Thoracic aorta (tissue), 2 donors: Measurements from ENCODE around the gene UIMC1. TPM values are rescaled to one million over a fixed set of nuclear protein-coding genes. Genes with fewer than 3 reads are reported as not detected.

Source experiments
- ATAC-seq: fragments of 150-250 bp; one replicate; pipeline ENCODE4 v1.8.0; 2017; ENCODE audit warnings: low read depth; ENCODE audit not compliant: insufficient number of reproducible peaks, low FRiP score
- DNase-seq: peaks from one replicate; pipeline ENCODE4 v3.0.0-alpha.2; 2020; ENCODE audit warnings: low spot score
- H3K27ac ChIP-seq, 2 donors: fragments of 200-600 bp; sonication (generic); 1 replicate in 1 of 2; 2 replicates in 1 of 2; pipeline ENCODE4 v1.5.1; 2016; ENCODE audit warnings: mild to moderate bottlenecking in 2 of 2, moderate library complexity in 2 of 2
- H3K27me3 ChIP-seq: fragments of 200-600 bp; sonication (generic); replicated peaks from 2 replicates; pipeline ENCODE4 v1.6.0; 2016; ENCODE audit warnings: mild to moderate bottlenecking; ENCODE audit not compliant: insufficient read depth
- H3K36me3 ChIP-seq: fragments of 200-600 bp; sonication (generic); one replicate; pipeline ENCODE4 v1.5.1; 2016
- H3K4me1 ChIP-seq, 2 donors: fragments of 200-600 bp; sonication (generic); 1 replicate in 1 of 2; 2 replicates in 1 of 2; pipeline versions ENCODE4 v1.5.1 to v1.6.0; 2016; ENCODE audit warnings: low read depth in 2 of 2, mild to moderate bottlenecking in 1 of 2; ENCODE audit not compliant: control insufficient read depth in 1 of 2
- H3K4me3 ChIP-seq: fragments of 200-600 bp; sonication (generic); 2 replicates; pipeline ENCODE4 v1.5.1; 2016; ENCODE audit warnings: mild to moderate bottlenecking
- H3K9me3 ChIP-seq: fragments of 200-600 bp; sonication (generic); 2 replicates; pipeline ENCODE4 v1.5.1; 2016
- CTCF ChIP-seq: fragments of 200-600 bp; sonication (generic); IDR thresholded peaks from one replicate; pipeline ENCODE4 v1.5.1; 2019; ENCODE audit warnings: antibody characterized with exemption
- total RNA-seq, 2 donors: library from RNA; depleted of rRNA; stranded (reverse); fragments of >200 nt; gene quantifications; one replicate each; pipeline versions ENCODE4 v1.1.0 to v1.2.3, GENCODE V29; 2016

The UIMC1 gene
- total RNA-seq, 2 donors from 2014 or later: 27.3 to 40.9 TPM

GRCh38 chr5:177035976-177036375 lies 29.4 kb upstream of the UIMC1 start:
- Histone ChIP-seq H3K36me3 (no peaks in the 10 kb centered on the region), H3K9me3 (no peaks in the 10 kb centered on the region), H3K4me1 (peaks cover 0 to 11% of the 10 kb centered on the region in 2 donors), H3K27ac (no peak overlapping the region), H3K4me3 (no peak overlapping the region), H3K27me3 (no peaks in the 10 kb centered on the region)
- no peak for ATAC-seq
- DNase-seq: no peak
- TF ChIP-seq CTCF: no peak

GRCh38 chr5:177029498-177029897 lies 22.9 kb upstream of the UIMC1 start:
- no peak for TF ChIP-seq CTCF
- no peaks in the 10 kb centered on the region for H3K36me3 ChIP-seq
- H3K9me3 ChIP-seq: no peaks in the 10 kb centered on the region
- H3K27ac ChIP-seq: no peak overlapping the region
- no peak for ATAC-seq
- no peaks in the 10 kb centered on the region for H3K27me3 ChIP-seq
- no peak for DNase-seq
- H3K4me3 ChIP-seq: no peak overlapping the region
- H3K4me1 ChIP-seq: no peaks in the 10 kb centered on the region

GRCh38 chr5:177027665-177028064 lies 21.1 kb upstream of the UIMC1 start:
- TF ChIP-seq CTCF: no peak
- Histone ChIP-seq H3K27ac (no peak overlapping the region), H3K9me3 (no peaks in the 10 kb centered on the region), H3K27me3 (no peaks in the 10 kb centered on the region), H3K4me1 (peaks cover 5 to 6% of the 10 kb centered on the region in 2 donors), H3K36me3 (no peaks in the 10 kb centered on the region), H3K4me3 (no peak overlapping the region)
- DNase-seq (no peak), ATAC-seq (no peak)

GRCh38 chr5:177025101-177025601 lies 18.6 kb upstream of the UIMC1 start:
- H3K4me3 ChIP-seq: no peak overlapping the region
- H3K36me3 ChIP-seq: no peaks in the 10 kb centered on the region
- no peak for TF ChIP-seq CTCF
- H3K27ac ChIP-seq: no peak overlapping the region
- H3K9me3 ChIP-seq: no peaks in the 10 kb centered on the region
- no peak for DNase-seq
- no peaks in the 10 kb centered on the region for H3K27me3 ChIP-seq
- ATAC-seq: no peak
- H3K4me1 ChIP-seq: peaks cover 8 to 13% of the 10 kb centered on the region in 2 donors

GRCh38 chr5:177024559-177024958 lies 18.0 kb upstream of the UIMC1 start:
- DNase-seq (no peak), ATAC-seq (no peak)
- H3K27me3 ChIP-seq: no peaks in the 10 kb centered on the region
- peaks cover 8 to 13% of the 10 kb centered on the region in 2 donors for H3K4me1 ChIP-seq
- H3K4me3 ChIP-seq: no peak overlapping the region
- H3K9me3 ChIP-seq: no peaks in the 10 kb centered on the region
- no peaks in the 10 kb centered on the region for H3K36me3 ChIP-seq
- no peak for TF ChIP-seq CTCF
- no peak overlapping the region for H3K27ac ChIP-seq
